HG02884 (cell line): ENCODE data around the gene EPHB1.

ENCODE experiments used
- ATAC-seq: cut with Tn5 transposase; IDR thresholded peaks from one replicate; pipeline ENCODE4 v1.9.1; 2021; ENCODE audit warnings: mild to moderate bottlenecking, moderate library complexity; ENCODE audit not compliant: unreplicated experiment

EPHB1 gene

DNA sequence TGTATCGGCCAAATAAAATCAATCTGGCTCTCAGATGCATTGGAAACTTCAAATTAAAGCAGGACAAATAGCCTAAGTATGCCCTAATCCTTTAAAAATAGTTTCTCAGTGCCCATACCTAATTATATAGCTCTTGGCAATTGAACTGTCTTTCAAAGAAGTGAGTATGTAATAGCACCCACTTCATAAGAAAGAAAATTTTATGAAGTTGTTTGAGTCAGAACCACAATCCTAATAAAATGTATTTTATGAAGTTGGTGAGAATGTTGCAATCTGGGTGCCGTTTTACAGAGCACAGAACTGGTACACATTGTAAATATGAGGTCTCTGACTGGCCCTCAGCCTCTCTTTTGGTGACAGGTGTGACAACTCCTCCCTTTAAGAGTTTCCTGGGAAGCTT is 45.4 kb downstream of the EPHB1 start:
- ATAC-seq: no peak

DNA sequence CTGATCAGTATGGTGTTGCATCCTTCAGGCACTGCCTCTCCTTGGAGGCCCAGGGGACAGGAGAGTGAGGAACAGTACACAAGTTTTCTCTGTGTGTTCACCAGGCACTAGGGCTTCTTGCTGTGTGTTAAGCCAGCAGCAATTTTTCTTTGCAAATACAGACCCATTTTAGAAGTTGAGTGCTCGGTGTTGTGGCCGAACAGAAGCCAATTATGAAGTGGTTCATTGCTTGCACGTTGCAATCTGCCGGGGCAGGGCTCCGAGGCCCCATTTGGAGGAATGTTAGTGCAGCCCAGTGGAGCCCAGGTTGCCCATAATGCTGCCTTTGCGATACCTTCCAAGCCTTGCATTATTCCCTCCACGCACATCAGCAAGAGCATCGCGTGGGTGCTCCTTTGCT is 51.0 kb downstream of the EPHB1 start:
- ATAC-seq: no peak

- no peak for ATAC-seq
Observed at GRCh38 chr3:134846911-134847317, 51.9 kb downstream of the EPHB1 start.

- no peak for ATAC-seq
Observed at GRCh38 chr3:134847349-134847748, 52.3 kb downstream of the EPHB1 start.

GRCh38 chr3:134849561-134849960 is 54.5 kb downstream of the EPHB1 start:
- no peak for ATAC-seq

- no peak for ATAC-seq
Observed at GRCh38 chr3:134850761-134851160, 55.7 kb downstream of the EPHB1 start.

DNA sequence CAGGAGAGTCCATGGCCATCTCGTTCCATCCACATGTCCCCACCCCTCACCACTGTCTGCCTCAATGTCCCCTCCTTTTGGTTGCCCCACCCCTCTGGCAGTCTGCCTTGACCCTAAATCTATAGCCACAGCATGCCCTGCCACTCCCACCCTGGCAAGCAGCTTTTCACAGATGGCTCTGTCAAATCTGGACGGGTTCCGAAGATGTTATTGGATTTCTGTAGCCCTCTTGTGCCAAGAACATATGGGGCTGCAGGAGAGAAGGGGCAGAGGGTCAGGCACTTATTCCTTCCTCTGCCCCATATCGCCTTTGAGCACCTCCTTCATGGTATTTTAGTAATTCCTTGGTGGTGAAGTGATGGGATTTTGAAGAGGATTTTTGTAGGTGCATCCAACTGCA is 57.1 kb downstream of the EPHB1 start:
- no peak for ATAC-seq

- peak; percentile 96 for ATAC-seq
Observed at GRCh38 chr3:134852893-134853351, 57.9 kb downstream of the EPHB1 start.

- no peak for ATAC-seq
Observed at GRCh38 chr3:134854254-134854653, 59.2 kb downstream of the EPHB1 start.

DNA sequence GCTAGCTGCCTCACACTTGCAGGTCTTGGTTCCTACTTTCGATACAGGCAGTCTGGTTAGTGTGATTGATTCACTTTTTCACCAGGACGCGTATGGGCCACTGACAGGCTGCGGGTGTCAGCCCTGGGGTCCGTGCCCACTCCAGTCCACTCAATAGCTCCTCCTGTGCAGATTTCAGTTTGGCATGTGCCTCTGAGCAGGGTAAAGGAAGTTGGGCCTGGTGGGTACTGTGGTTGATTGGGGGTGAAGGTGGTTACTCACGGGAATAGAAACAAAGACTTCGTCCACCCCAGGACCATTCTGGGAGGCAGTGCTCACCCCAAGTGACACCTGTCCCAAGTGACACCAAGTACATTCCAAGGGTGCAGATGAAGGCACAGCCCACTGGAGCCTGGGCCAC is 62.3 kb downstream of the EPHB1 start:
- ATAC-seq: no peak

- no peak for ATAC-seq
Observed at GRCh38 chr3:134857776-134858362, 62.8 kb downstream of the EPHB1 start.

- ATAC-seq: no peak
Observed at GRCh38 chr3:134858441-134859035, 63.5 kb downstream of the EPHB1 start.

DNA sequence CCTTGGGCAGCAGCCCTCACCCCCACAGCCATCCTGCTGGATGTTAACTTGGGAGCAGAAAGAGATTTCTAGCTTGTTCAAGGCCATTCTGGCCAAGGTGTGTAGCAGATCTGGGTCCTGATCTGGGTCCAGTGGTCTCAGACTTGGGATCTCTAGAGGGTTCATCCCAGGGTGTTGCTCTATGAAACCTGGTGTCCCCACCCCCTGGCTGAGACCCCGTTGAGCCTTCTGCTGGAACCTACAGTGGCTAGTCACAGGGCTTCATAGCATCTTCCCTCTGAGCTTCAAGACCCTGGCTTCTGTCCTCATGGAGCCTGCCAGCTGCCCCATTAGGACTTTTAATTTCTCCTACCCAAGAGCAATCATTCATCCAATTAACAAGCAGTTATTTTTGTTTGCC is 64.3 kb downstream of the EPHB1 start:
- ATAC-seq: no peak

- no peak for ATAC-seq
Observed at GRCh38 chr3:134860141-134860540, 65.1 kb downstream of the EPHB1 start.

GRCh38 chr3:134863915-134864314 is 68.9 kb downstream of the EPHB1 start:
- no peak for ATAC-seq

GRCh38 chr3:134864636-134865035 is 69.6 kb downstream of the EPHB1 start:
- no peak for ATAC-seq

DNA sequence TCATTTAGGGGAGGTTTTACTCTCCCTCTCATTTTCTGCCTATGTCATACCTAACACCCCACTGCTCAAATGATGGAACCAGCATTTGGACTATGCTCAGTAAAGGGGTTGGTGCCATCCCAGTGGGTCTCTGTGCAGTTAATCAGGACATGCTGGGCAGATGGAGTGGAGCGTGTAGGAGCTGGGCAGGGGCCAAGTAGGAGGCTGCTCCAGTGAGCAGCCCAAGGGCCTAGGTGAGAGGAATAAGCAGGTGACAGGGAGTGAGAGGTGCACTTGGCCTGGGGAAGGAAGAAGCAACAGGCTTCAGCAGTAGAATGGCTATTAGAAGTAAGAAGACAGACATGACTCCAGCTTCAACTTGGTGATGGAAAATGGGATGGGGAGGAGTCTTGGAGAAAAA is 72.2 kb downstream of the EPHB1 start:
- ATAC-seq: no peak

- ATAC-seq: no peak
Observed at GRCh38 chr3:134869153-134869726, 74.2 kb downstream of the EPHB1 start.

GRCh38 chr3:134871818-134872217 is 76.8 kb downstream of the EPHB1 start:
- ATAC-seq: no peak

- ATAC-seq: no peak
Observed at GRCh38 chr3:134872440-134873388, 77.7 kb downstream of the EPHB1 start.

GRCh38 chr3:134873789-134874188 is 78.7 kb downstream of the EPHB1 start:
- ATAC-seq: no peak
